Cerebellar cortex (tissue), 1 donor: ENCODE results near the gene ISCU.
"Not testable (repeated sequence)": the region's sequence is repeated elsewhere in the genome, so short reads cannot be mapped to it uniquely, and the experiment has no call there.

ENCODE experiments used
- DNase-seq: peaks from one replicate; pipeline ENCODE4 v3.0.0-alpha.2; 2015; ENCODE audit warnings: low spot score

Gene ISCU

DNA sequence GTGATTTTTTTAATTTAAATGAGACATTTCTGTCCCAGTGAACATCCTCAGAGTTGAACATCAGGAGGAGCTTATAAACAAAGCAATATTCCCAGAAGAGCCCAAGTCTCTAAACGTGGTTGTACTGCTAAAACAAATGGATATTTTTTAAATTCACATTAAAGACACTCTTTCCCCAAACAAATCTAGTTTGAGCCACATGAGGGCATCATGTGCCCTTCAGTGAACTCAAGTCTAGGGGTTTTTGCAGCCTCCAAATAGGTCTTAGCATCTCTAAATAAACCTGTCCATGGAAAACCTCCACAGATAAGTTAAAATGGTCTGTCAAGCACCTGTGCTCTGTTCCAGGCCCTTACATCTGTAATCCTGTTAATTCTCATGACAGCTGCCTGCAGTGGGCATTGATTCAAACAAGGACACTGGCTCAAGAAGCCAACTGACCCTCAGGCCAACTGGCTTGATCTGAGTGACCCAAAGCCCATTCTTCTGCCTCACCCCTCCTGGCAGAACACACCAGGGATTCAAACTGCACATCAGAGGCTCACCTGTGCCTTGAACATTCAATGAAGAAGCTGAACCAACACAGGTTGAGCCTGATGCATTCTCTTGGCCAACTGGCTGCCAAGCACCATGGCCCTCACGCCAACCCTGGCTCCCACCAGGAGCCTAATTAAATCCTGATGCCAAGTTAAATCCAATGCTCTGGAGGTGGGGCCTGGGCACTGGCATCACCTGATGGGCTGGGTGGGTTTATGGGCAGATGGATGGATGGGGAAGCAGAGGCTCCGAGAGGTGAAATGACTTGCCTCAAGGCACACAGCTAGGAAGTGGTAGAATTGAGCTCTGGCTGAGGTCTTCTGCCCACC lies 8.6 kb downstream of the ISCU start:
- peak; percentile 39 for DNase-seq

DNA sequence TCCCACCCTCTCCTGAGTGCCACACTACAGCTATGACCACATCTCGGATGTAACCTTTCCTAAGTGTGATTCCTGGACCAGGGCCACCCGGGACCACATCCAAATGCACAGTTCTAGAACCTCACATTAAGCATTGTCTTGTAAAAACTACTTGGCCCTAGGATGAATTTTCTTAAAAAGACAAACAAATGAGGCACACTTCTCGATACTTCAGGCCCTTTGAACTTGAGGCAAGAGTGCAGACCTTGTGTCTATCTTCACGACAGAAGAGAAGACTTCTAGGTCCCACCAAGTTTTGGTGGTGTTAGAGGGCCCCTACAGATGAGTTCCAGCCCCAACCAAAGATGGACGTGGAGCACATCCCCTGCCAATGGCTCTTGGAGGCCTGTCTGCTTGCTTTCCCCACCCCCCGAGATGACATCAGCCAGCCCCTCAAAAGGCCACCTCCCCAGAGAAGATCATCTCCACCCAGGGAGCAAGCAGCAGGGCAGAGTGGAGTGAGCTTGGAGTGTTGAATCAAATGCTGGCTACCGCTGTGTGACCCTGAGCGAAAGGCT lies 9.3 kb downstream of the ISCU start:
- DNase-seq = no peak

DNA sequence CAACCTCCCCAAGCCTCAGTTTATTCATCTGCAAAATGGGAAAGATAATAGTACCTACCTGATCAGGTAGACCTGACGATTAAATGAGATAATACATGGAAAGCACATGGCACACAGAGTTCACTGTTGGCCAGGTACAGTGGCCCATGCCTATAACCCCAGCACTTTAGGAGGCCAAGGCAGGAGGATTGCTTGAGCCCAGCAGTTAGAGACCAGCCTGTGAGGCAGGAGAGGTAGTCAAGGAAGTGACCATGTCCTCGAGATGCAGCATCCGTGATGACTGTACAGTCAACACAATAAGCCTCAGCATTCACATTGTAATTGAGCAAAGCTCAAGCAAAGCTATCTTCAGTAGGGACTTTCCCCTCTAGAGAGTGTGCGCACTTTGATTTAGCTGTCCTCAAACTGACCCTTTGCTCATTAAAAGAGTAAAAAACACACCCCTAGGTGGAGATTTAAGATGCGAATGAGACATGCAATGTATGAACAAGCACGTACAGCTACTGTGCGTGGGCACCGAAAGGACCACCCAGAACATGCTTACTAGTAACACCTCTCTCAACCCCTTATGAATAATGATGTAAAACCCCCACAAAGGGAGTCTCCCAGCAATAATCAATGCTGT lies 9.9 kb downstream of the ISCU start:
- no peak for DNase-seq

GRCh38 chr12:108573317-108573716 lies 10.9 kb downstream of the ISCU start:
- DNase-seq = no peak

DNA sequence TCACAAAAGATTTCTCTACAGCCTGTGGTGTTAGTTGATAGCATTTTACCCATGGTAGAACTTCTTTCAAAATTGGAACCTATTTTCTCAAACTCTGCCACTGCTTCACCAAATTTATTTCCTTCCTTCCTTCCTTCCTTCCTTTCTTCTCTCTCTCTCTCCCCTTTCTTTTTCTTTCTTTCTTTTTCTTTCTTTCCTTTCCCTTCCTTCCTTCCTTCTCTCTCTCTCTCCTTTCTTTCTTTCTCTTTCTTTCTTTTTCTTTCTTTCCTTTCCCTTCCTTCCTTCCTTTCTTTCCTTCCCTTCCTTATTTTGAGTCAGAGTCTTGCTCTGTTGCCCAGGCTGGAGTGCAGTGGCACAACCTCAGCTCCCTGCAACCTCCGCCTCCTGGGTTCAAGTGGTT lies 11.9 kb downstream of the ISCU start:
- not testable (repeated sequence) for DNase-seq

- no peak for DNase-seq
Observed at GRCh38 chr12:108575199-108575912, 13.0 kb downstream of the ISCU start.

GRCh38 chr12:108576660-108577234 lies 14.4 kb downstream of the ISCU start:
- no peak for DNase-seq

GRCh38 chr12:108577458-108577857 lies 15.1 kb downstream of the ISCU start:
- no peak for DNase-seq

- DNase-seq = no peak
Observed at GRCh38 chr12:108578264-108578663, 15.9 kb downstream of the ISCU start.

GRCh38 chr12:108578813-108579212 lies 16.4 kb downstream of the ISCU start:
- DNase-seq = no peak

DNA sequence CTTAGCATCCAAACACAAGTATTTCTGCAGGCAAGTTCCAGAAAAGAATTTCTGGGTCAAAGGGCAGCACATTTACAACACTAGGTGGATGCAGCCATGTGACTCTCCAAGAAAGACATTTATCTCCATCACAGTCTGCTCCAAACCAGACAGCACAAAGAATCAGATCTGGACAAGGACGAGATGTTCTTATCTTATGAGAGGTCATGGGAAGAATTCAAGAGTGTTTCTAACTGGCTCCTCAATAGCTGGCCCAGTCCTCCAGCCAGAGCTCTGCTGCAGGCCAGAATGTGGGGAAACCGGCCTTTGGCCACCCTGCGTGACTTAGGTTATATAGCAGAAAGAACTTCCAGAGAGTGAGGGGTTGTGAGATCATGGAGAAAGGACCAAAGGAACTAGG lies 18.1 kb downstream of the ISCU start:
- no peak for DNase-seq

DNA sequence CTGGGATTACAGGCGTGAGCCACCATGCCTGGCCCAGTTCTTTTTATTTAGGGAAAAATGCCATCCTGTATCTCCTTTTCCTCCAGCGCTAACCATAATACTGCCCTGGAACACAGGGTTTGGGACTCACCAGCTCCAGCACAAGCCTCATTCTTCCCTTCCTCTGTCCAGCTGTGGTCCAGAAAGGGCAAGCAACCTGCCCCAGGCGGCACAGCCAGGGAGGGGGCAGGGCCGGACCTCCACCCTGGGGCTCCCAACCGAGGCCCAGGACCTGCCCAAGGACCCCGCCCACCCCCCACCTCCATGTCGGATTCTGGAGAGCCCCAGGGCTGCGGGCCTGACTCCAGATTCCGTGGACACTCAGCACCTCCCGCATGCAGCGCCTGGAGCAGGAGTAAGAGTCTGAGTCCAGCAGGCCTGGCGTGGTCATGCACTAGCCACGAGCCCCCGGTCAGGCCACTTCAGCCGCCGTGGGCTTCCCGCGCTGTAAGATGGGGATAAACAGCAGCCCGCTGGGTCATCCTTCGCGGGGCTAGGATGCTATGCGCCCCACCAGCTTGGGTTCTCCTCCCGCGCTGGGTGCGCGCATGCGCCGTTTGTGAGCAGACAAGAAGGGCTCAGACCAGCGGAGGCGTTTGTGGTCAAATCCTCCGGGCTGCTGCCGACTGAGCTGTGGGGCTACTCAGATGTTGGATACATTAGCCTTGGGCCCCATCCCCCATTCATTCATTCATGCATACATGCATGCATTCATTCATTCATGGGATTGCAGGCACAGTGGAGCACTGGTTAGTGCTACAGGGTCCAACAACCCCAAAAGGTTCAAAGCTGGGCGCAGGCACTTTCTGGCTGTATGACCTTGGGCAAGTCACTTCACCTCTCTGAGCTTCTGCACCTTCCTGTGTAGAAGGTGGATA lies 19.2 kb downstream of the ISCU start:
- DNase-seq = no peak

DNA sequence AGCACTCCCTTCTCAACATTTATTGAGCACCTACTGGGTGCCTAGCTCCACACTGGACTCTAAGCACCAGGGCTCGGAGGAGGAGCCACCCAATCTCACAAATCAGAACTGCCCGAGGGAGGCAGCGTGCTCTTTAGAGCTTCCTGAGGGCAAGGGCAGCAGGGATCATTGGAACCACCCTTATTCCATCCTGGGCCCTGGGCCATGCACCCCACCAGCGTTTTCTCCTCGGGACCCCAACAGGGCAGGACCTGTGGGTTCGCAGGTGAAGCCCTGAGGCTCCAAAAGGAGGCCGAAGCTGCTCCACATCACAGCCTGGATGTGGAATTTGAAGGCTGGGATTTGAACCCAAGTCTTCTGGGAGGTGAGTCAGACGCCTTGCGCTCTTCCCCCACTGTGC lies 20.1 kb downstream of the ISCU start:
- DNase-seq = no peak

GRCh38 chr12:108582978-108583770 lies 20.8 kb downstream of the ISCU start:
- DNase-seq = no peak

DNA sequence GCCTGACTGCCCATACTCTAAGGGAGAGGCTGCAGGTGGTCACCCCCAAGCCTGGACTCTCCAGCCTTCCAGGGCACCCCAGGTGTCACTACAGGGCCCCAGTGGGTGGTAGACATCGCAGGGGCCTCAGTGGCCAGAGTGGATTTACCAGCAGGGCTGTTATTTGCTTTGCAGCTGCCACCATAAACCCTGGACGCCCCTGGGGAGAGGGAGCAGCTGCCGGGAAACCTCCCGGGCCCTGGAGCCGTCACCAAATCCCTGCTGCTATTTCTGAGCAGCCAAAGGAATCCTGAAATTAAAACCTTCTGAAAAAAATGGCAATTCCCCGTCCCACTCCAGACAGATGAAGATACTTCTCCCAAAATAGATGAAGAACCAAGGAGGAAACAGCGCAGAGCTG lies 21.6 kb downstream of the ISCU start:
- DNase-seq = no peak

- DNase-seq = no peak
Observed at GRCh38 chr12:108584456-108585065, 22.2 kb downstream of the ISCU start.

- no peak for DNase-seq
Observed at GRCh38 chr12:108585864-108586263, 23.5 kb downstream of the ISCU start.

- no peak for DNase-seq
Observed at GRCh38 chr12:108586306-108586705, 23.9 kb downstream of the ISCU start.

DNA sequence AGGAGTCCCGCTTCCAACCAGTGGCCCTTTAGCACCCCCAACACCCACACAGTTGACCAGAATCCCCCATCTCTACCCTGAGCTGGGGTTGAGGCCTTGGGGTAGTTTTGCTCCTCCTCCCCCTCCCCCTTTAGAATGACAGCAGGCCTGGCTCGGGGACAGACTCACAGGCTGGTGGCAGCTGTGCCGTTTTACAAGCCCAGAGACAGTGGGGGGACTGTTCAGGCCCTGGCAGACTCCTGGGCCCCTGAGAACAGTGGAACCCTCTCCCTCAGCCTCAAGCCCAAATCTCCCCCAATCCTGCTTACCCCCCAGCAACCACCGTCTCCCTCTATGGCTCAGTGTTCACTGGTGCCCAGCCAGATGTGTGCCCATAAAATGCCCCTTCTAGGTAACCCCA lies 25.4 kb downstream of the ISCU start:
- no peak for DNase-seq
